Measurements from ENCODE around the gene RSPH9. TPM values are rescaled to one million over a fixed set of nuclear protein-coding genes. Genes with fewer than 3 reads are reported as not detected.

RSPH9 gene
- total and polyA plus RNA-seq, 4 donors: under 0.01 to 0.19 (median 0.12) TPM

DNA sequence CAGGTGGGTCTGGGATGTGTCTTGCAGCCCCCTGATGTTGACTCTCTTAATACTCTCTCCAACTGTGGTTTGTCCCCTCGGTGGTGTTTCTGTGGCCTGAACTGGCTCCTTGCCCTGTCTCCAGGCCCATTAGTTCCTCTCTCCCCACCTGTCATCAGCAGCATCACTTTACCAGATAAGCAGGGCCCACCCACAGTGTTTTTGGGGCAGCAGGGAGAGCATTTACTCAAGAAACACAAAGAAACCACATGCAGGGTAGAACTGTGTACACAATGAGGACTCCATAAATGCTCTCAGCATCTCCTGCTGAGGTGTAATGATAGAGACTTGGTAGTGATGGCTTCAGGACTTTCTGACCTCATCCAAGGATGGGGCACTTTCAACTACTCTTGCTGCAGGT is 62.9 kb downstream of the RSPH9 start:
- no peak overlapping the region for H3K9ac ChIP-seq (ENCODE audit: low read depth in 1 of 2, low read length in 2 of 2)
- H3K4me3 ChIP-seq (ENCODE audit: low read depth in 1 of 3, low read length in 3 of 3): no peak overlapping the region
- TF ChIP-seq REST (IDR thresholded peaks at IDR 0.05) (no peak), SP1 (IDR thresholded peaks at IDR 0.05) (no peak), HNF4A (conservative IDR thresholded peaks at IDR 0.05) (no peak), EGR1 (IDR thresholded peaks at IDR 0.05; ENCODE audit: low read depth in 2 of 2) (no peak), NR2F2 (IDR thresholded peaks at IDR 0.05) (no peak), CTCF (IDR thresholded peaks at IDR 0.05; ENCODE audit: low read depth, low read length, missing input control) (no peak), ATF3 (IDR thresholded peaks at IDR 0.05) (no peak), RAD21 (IDR thresholded peaks at IDR 0.05) (no peak), HNF4G (IDR thresholded peaks at IDR 0.05) (no peak), ZBTB33 (IDR thresholded peaks at IDR 0.05) (no peak), FOXA2 (IDR thresholded peaks at IDR 0.05) (no peak), TAF1 (conservative IDR thresholded peaks at IDR 0.05) (no peak), YY1 (IDR thresholded peaks at IDR 0.05) (no peak), RXRA (IDR thresholded peaks at IDR 0.05) (no peak), FOXA1 (IDR thresholded peaks at IDR 0.05) (no peak), GABPA (IDR thresholded peaks at IDR 0.05 in 1 of 2, conservative IDR thresholded peaks at IDR 0.05 in 1 of 2) (no peak), JUND (IDR thresholded peaks at IDR 0.05) (no peak)
- TF ChIP-seq, protein P1, sequence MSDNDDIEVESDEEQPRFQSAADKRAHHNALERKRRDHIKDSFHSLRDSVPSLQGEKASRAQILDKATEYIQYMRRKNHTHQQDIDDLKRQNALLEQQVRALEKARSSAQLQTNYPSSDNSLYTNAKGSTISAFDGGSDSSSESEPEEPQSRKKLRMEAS (IDR thresholded peaks at IDR 0.05): no peak
- 46% methylated on average over 1 of the region's 1 CpG for WGBS
- DNase-seq (ENCODE audit: low spot score): no peak
- H3K9me3 ChIP-seq (ENCODE audit: control insufficient read depth in 4 of 4, low read length in 3 of 4): no peaks in the 10 kb centered on the region
- no peak overlapping the region for H3K27ac ChIP-seq (ENCODE audit: low read depth in 1 of 2, low read length in 2 of 2)
- H3K36me3 ChIP-seq (ENCODE audit: control insufficient read depth in 4 of 4, insufficient read depth in 3 of 4, low read depth in 1 of 4, low read length in 3 of 4): no peaks in the 10 kb centered on the region
- H3K4me1 ChIP-seq (ENCODE audit: control insufficient read depth in 4 of 4, insufficient read depth in 4 of 4, low read length in 3 of 4): no peaks in the 10 kb centered on the region
- H3K27me3 ChIP-seq (ENCODE audit: control insufficient read depth in 4 of 4, insufficient read depth in 4 of 4, low read length in 3 of 4): peaks cover 0 to 6% (median 0%) of the 10 kb centered on the region in 4 donors

Data from liver (tissue), 9 donors.